Osteoblast (primary cell): ENCODE results near the gene TMEM92. TPM values are rescaled to one million over a fixed set of nuclear protein-coding genes. Genes with fewer than 3 reads are reported as not detected.

Experiments used
- DNase-seq: peaks from one replicate; pipeline ENCODE4 v3.0.0; 2011; ENCODE audit warnings: low spot score, mixed read lengths; ENCODE audit not compliant: insufficient read length; ENCODE audit errors: missing footprints
- H2AFZ ChIP-seq: 2 replicates; pipeline ENCODE4 v1.6.0; 2011; ENCODE audit warnings: mild to moderate bottlenecking, low read length
- H3K27ac ChIP-seq: 2 replicates; pipeline ENCODE4 v1.5.1; 2011; ENCODE audit warnings: mild to moderate bottlenecking, low read depth, low read length, moderate library complexity
- H3K27me3 ChIP-seq: 2 replicates; pipeline ENCODE4 v1.6.0; 2012; ENCODE audit warnings: mild to moderate bottlenecking, control low read depth, inconsistent platforms, low read length, moderate library complexity; ENCODE audit not compliant: insufficient read depth
- H3K36me3 ChIP-seq: 2 replicates; pipeline ENCODE4 v1.5.1; 2011; ENCODE audit warnings: mild to moderate bottlenecking, low read length, control low read depth, moderate library complexity; ENCODE audit not compliant: insufficient read depth
- H3K4me1 ChIP-seq: 2 replicates; pipeline ENCODE4 v1.5.1; 2011; ENCODE audit warnings: mild to moderate bottlenecking, low read length, control low read depth, moderate library complexity; ENCODE audit not compliant: insufficient read depth
- H3K4me2 ChIP-seq: 2 replicates; pipeline ENCODE4 v1.6.0; 2011; ENCODE audit warnings: mild to moderate bottlenecking, low read length; ENCODE audit not compliant: insufficient read depth
- H3K4me3 ChIP-seq: fragments of 200-600 bp; sonication (generic); 3 replicates; pipeline ENCODE4 v1.5.1; 2012; ENCODE audit warnings: mild to moderate bottlenecking, low read length, inconsistent platforms; ENCODE audit not compliant: insufficient read depth
- H3K79me2 ChIP-seq: 2 replicates; pipeline ENCODE4 v1.6.0; 2012; ENCODE audit warnings: mild to moderate bottlenecking, low read length, control low read depth, inconsistent platforms; ENCODE audit not compliant: insufficient read depth
- H3K9me3 ChIP-seq: 2 replicates; pipeline ENCODE4 v1.5.1; 2011; ENCODE audit warnings: low read depth, low read length, control low read depth
- H4K20me1 ChIP-seq: 2 replicates; pipeline ENCODE4 v1.6.0; 2012; ENCODE audit warnings: mild to moderate bottlenecking, low read length, control low read depth; ENCODE audit not compliant: insufficient read depth
- total RNA-seq: library from RNA; depleted of rRNA; stranded (reverse); fragments of >200 nt; gene quantifications from 2 replicates; pipeline ENCODE4 v1.2.3, GENCODE V29; 2012
- TF ChIP-seq, protein P1 (sequence below): IDR thresholded peaks from 2 replicates; pipeline ENCODE4 v1.5.1; 2011; ENCODE audit warnings: mild to moderate bottlenecking, low read depth, low read length, moderate library complexity; ENCODE audit errors: extremely low read depth

TMEM92 gene
- total RNA-seq, 1 donor = 0.36 TPM

DNA sequence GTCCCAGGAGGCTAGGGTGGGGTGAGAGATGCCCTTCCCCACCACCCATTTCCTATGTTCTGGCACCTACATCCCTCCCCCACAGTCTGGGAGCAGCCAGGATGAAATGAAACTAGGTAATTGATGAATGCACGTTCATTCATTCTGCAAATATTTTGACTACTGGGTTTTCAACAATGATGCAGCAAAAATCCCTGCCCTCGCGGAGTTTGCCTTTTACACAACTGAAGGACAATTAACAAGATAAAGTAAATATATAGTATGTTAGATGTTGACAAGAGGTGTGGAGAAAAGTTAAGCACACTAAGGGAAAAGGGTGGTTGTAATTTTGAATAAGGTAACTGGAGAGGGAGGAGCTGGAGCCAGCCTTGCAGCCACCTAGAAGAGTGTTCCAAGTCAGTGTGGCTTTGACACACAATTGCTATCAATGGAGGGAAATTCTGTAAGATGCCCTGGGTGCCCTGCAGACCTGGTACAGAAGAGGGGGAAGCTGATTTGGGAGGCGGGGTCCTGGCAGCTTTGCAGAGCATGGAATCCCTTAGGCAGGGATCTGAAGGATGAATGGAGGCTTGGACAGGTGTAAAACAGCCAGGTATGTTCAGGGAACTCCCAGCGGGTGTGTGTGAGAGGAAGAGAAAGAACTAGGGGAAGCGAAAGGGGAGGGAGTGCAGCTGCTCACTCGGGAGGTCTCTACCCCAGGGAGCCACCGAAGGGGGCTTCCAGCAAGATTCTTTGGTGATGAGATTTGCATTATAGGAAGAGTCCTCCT is 2.5 kb downstream of the TMEM92 start:
- H3K4me2 ChIP-seq = peak overlapping the region; percentile 35
- DNase-seq = peak; percentile 83
- H2AFZ ChIP-seq = no peak overlapping the region
- peaks cover 7% of the 10 kb centered on the region for H3K36me3 ChIP-seq
- TF ChIP-seq, protein P1, sequence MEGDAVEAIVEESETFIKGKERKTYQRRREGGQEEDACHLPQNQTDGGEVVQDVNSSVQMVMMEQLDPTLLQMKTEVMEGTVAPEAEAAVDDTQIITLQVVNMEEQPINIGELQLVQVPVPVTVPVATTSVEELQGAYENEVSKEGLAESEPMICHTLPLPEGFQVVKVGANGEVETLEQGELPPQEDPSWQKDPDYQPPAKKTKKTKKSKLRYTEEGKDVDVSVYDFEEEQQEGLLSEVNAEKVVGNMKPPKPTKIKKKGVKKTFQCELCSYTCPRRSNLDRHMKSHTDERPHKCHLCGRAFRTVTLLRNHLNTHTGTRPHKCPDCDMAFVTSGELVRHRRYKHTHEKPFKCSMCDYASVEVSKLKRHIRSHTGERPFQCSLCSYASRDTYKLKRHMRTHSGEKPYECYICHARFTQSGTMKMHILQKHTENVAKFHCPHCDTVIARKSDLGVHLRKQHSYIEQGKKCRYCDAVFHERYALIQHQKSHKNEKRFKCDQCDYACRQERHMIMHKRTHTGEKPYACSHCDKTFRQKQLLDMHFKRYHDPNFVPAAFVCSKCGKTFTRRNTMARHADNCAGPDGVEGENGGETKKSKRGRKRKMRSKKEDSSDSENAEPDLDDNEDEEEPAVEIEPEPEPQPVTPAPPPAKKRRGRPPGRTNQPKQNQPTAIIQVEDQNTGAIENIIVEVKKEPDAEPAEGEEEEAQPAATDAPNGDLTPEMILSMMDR = no peak
- peaks cover 27% of the 10 kb centered on the region for H3K4me1 ChIP-seq
- no peaks in the 10 kb centered on the region for H4K20me1 ChIP-seq
- H3K27ac ChIP-seq = no peak overlapping the region
- H3K4me3 ChIP-seq = no peak overlapping the region
- H3K9me3 ChIP-seq = no peaks in the 10 kb centered on the region
- peaks cover 7% of the 10 kb centered on the region for H3K79me2 ChIP-seq
- H3K27me3 ChIP-seq = no peaks in the 10 kb centered on the region

DNA sequence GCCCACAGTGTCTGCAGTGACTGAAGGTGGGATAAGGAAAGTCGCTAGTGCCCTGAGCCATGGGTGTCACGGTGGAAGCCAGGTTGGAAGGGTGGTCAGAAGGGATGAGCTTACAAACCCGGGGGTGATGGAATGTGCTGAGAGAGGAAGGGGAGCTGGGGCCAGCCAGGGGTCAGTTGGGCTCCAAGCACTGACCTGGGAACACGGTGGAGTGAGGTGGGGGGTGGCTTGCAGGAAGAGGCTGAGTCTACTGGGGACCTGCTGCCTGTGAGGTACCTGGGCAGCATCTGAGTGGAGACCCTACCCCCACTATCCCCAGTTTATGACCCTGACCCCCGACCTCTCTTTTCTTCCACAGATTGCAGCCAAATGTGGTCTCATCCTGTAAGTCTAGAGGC is 3.1 kb downstream of the TMEM92 start:
- DNase-seq = no peak
- H3K4me3 ChIP-seq = no peak overlapping the region
- H3K27ac ChIP-seq = no peak overlapping the region
- H4K20me1 ChIP-seq = no peaks in the 10 kb centered on the region
- peaks cover 24% of the 10 kb centered on the region for H3K4me1 ChIP-seq
- H3K4me2 ChIP-seq = no peak overlapping the region
- no peaks in the 10 kb centered on the region for H3K27me3 ChIP-seq
- no peak overlapping the region for H2AFZ ChIP-seq
- peaks cover 3% of the 10 kb centered on the region for H3K79me2 ChIP-seq
- no peaks in the 10 kb centered on the region for H3K9me3 ChIP-seq
- peaks cover 8% of the 10 kb centered on the region for H3K36me3 ChIP-seq
- TF ChIP-seq, protein P1 = no peak

DNA sequence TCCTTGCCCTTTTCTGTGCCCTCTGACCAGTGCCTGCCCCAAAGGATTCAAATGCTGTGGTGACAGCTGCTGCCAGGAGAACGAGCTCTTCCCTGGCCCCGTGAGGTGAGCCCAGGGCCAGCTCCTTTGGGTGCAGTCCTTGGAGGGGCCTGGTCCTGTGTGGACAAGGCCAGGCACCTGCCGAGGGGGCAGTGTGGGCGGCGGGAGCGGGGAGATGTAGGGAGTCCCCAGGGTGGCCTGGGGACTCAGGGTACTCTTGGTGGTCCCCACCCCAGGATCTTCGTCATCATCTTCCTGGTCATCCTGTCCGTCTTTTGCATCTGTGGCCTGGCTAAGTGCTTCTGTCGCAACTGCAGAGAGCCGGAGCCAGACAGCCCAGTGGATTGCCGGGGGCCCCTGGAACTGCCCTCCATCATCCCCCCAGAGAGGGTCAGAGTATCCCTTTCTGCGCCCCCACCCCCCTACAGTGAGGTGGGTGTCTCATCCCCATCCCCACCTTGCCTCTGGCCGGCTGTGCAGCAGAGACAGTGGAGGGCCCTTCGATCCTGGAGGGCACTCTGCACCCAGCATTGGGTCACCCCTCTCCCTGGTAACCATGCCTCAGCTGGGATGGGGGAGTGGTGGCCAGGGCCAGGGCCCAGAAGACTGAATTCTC is 4.4 kb downstream of the TMEM92 start:
- Histone ChIP-seq H3K4me1 (peaks cover 14% of the 10 kb centered on the region), H3K79me2 (no peaks in the 10 kb centered on the region), H3K27me3 (no peaks in the 10 kb centered on the region), H3K4me3 (no peak overlapping the region), H4K20me1 (no peaks in the 10 kb centered on the region), H3K36me3 (peaks cover 8% of the 10 kb centered on the region), H3K9me3 (no peaks in the 10 kb centered on the region), H2AFZ (no peak overlapping the region), H3K4me2 (no peak overlapping the region), H3K27ac (no peak overlapping the region)
- peak; percentile 72 for DNase-seq
- TF ChIP-seq, protein P1 = no peak

DNA sequence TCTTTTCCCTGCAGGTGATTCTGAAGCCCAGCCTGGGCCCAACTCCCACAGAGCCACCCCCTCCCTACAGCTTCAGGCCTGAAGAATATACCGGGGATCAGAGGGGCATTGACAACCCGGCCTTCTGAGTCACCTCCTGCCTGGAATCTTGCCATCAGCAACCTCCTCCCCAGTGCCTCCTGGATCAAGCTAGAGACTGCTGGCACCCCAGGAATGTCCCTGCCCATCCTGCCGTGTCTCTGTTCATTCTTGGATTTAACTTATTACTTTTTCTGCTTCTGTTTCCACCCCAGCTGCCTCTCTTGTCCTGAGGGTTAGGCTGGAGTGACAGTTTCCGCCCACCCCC is 4.9 kb downstream of the TMEM92 start:
- DNase-seq = peak; percentile 89
- Histone ChIP-seq H3K27ac (no peak overlapping the region), H3K9me3 (no peaks in the 10 kb centered on the region), H3K4me3 (no peak overlapping the region), H3K36me3 (peaks cover 8% of the 10 kb centered on the region), H2AFZ (no peak overlapping the region), H3K27me3 (no peaks in the 10 kb centered on the region), H3K4me1 (peaks cover 14% of the 10 kb centered on the region), H3K79me2 (no peaks in the 10 kb centered on the region), H4K20me1 (no peaks in the 10 kb centered on the region), H3K4me2 (no peak overlapping the region)
- TF ChIP-seq, protein P1 = no peak
